ENCODE results near the gene CT45A3.
"Not testable (repeated sequence)": the region's sequence is repeated elsewhere in the genome, so short reads cannot be mapped to it uniquely, and the experiment has no call there.

CT45A3 gene, protein sequence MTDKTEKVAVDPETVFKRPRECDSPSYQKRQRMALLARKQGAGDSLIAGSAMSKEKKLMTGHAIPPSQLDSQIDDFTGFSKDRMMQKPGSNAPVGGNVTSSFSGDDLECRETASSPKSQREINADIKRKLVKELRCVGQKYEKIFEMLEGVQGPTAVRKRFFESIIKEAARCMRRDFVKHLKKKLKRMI

DNA sequence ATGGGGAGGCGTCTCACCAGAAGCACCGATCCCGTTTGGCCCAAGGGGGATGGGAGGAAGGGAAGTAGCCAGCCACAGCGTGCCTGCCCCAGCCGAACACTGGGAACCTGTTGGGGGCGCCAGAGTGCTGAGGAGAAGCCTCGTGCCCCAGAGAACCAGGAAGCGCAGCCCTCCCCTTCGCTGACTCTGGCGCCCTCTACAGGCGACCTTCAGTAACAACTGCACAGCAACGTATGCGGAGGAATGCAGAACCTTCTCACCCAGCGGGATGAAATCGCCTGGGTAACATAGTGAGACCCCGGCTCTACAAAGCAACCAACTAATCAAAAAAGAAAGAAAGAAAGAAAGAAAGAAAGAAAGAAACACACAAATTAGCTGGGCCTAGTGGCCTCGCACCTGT, at the start of gene CT45A3:
TSS of gene CT45A3 (minus strand) at position 101 of the 400 bp plus-strand sequence. CDS start 3,747 bp downstream, outside the sequence.
- DNase-seq (ENCODE audit: low read depth in 3 of 3) = not testable (repeated sequence)

DNA sequence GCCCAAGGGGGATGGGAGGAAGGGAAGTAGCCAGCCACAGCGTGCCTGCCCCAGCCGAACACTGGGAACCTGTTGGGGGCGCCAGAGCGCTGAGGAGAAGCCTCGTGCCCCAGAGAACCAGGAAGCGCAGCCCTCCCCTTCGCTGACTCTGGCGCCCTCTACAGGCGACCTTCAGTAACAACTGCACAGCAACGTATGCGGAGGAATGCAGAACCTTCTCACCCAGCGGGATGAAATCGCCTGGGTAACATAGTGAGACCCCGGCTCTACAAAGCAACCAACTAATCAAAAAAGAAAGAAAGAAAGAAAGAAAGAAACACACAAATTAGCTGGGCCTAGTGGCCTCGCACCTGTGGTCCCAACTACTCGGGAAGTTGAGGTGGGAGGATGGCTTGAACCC, 34.7 kb upstream of the CT45A3 start, which contains the start of gene CT45A6:
TSS of gene CT45A6 (minus strand) at position 101 of the 400 bp plus-strand sequence. CDS start 3,794 bp downstream, outside the sequence.
- DNase-seq (ENCODE audit: low read depth in 3 of 3) = not testable (repeated sequence)

DNA sequence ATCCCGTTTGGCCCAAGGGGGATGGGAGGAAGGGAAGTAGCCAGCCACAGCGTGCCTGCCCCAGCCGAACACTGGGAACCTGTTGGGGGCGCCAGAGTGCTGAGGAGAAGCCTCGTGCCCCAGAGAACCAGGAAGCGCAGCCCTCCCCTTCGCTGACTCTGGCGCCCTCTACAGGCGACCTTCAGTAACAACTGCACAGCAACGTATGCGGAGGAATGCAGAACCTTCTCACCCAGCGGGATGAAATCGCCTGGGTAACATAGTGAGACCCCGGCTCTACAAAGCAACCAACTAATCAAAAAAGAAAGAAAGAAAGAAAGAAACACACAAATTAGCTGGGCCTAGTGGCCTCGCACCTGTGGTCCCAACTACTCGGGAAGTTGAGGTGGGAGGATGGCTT, 17.4 kb upstream of the CT45A3 start, which contains the start of gene CT45A5:
TSS of gene CT45A5 (minus strand) at position 101 of the 400 bp plus-strand sequence. CDS start 3,774 bp downstream, outside the sequence.
- not testable (repeated sequence) for DNase-seq (ENCODE audit: low read depth in 3 of 3)

DNA sequence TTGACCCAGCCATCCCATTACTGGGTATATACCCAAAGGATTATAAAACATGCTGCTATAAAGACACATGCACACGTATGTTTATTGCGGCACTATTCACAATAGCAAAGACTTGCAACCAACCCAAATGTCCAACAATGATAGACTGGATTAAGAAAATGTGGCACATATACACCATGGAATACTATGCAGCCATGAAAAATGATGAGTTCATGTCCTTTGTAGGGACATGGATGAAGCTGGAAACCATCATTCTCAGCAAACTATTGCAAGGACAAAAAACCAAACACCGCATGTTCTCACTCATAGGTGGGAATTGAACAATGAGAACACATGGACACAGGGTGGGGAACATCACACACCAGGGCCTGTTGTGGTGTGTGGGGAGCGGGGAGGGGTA, 23.3 kb downstream of the CT45A3 start:
- not testable (repeated sequence) for DNase-seq (ENCODE audit: low read depth in 3 of 3)

DNA sequence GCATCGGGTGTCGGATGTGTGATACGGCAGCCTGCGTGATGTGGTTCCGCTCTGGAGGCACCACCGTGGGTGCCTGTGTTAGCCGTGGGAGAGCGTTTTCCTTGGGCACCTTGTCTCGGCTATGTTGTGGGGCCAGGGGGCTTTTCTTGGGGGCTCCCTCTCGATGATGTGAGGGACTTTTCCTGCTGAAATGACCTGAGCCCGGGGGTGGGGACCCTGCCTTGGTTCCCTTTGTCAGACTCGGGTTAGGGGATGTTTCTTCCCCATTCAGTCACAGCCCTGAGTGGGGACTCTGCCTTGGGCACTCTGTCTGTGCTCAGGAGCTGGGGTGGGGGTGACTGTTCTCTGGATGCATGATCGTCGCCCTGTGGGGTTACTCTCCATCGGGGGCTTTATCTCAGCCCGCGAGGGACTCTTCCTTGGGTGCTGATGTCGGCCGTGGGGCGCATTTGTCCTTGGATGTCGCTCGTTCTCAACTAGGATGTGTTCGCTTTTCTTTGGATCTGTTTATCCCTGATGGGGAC, 26.7 kb downstream of the CT45A3 start:
- DNase-seq (ENCODE audit: low read depth in 3 of 3) = no peak

DNA sequence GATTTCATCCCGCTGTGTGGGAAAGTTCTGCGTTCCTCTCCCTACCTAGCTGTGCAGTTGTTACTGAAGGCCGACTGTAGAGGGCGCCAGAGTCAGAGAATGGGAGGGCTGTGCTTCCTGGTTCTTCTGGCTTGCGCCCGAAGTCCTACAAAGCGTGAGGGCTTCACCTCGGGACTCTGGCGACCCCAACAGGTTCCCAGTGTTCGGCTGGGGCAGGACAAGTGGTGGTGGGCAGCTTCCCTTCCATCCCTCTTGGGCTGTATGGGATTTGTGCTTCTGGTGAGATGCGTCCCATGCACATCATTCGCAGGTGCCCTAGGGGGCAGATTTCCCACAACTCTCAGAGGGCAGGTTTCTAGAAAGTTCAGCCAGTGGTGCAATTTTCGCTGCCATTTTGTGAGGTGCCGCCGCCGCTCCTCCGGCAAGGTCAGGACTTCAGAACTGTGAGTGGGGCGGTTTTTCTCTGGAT, 27.3 kb downstream of the CT45A3 start:
- DNase-seq (ENCODE audit: low read depth in 3 of 3) = peak in 2 of 3 experiments; percentile 27 to 60

DNA sequence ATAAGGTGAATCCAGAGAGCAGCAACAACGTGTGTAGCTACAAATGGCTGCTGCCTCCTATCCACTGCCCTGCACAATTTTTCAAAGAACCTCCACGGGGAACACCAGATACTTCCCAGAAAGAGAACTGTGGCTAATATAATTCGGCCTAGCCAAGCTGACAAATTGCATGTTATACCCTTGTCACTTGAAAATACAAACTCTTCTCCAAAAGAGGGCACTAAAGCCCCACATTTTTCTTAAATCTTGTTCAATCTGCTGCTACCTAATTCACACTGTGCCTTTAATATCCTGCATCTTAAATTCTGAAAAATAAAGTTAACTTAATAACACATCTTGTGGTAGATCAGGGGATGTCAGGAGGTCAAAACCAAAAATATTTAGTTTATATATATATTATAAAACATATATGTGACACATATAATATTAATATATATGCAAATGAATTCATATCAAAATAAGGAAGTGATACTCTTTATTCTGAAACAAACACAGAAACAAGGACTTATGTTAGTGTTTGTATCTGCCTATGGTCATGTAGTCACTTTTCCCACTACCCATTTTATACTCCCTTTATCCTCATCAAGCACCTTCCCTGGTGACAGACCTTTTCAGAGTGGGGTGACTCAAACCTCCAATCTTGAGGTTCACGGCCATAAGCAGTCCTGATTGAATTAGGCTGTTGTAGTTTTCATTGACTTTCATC, 30.5 kb downstream of the CT45A3 start:
- DNase-seq (ENCODE audit: low read depth in 3 of 3) = no peak

DNA sequence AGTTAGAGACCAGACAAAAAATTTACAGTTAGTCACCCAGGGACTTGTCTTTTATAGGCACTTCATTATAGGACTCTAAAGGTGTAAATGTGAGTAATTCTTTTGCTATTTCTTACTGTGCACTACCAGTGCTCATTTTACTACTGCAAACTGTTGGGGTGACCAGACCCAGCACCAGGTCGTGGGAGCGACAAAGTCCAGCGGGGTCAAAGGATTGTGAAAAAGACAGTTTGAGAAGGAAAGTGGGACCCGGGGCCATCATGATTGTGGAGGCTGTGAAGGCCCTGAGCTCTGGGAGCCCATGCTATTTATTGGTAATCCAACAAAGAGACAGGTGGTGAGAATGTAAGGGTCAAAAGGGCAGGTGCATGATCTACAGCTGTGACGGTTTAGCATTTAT, 33.3 kb downstream of the CT45A3 start:
- not testable (repeated sequence) for DNase-seq (ENCODE audit: low read depth in 3 of 3)

DNA sequence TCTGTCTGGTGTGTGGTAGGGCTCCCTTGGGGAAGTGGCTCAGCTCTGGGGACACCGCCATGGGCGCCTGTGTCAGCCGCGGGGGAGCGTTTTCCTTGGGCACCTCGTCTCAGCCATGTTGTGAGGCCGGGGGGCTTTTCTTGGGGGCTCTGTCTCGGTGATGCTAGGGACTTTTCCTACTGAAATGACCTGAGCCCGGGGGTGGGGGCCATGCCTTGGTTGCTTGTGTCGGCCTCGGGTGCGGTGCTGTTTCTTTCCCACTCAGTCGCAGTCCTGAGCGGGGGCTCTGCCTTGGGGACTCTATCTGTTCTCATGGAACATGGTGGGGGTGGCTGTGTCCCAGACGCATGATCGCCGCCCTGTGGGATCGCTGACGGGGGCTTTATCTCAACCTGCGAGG, 54.2 kb downstream of the CT45A3 start:
- DNase-seq (ENCODE audit: low read depth in 3 of 3) = no peak

DNA sequence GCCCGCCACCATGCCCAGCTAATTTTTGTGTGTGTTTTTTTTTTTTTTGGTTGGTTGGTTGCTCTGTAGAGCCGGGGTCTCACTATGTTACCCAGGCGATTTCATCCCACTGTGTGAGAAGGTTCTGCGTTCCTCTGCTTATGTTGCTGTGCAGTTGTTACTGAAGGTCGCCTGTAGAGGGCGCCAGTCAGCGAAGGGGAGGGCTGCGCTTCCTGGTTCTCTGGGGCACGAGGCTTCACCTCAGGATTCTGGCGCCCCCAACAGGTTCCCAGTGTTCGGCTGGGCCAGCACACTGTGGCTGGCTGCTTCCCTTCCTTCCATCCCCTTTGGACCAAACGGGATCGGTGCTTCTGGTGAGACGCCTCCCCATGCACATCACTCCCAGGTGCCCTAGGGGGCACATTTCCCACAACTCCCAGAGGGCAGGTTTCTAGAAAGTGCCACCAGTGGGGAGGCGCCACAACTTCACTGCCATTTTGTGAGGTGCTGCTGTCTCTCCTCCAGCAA, 54.8 kb downstream of the CT45A3 start, which contains the start of gene CT45A1:
TSS of gene CT45A1 (plus strand) at position 457 of the 507 bp plus-strand sequence. CDS start 5,302 bp downstream, outside the sequence.
- DNase-seq (ENCODE audit: low read depth in 3 of 3) = peak in 1 of 3 experiments; percentile 39
